Endothelial cell of umbilical vein (primary cell): Measurements from ENCODE around the gene PDE10A. TPM values are rescaled to one million over a fixed set of nuclear protein-coding genes. Genes with fewer than 3 reads are reported as not detected.

ENCODE experiments used
- BruUV-seq: library from RNA; stranded (reverse); fragments of 400-500 nt; replicated peaks from 2 replicates; lab custom pipeline; 2021; lab: Mats Ljungman, UMichigan
- CTCF ChIA-PET: fragments of 300-600, 350-600 bp; sonication (Branson Sonifier 250); formaldehyde crosslinking; loops from one replicate; lab custom pipeline; 2021; ENCODE audit warnings: antibody characterized with exemption, inconsistent platforms; lab: Charles Lee
- POLR2A ChIA-PET: fragments of 300-600, 350-600 bp; sonication (Branson Sonifier 250); formaldehyde crosslinking; loops from one replicate; lab custom pipeline; 2021; ENCODE audit warnings: antibody characterized with exemption, inconsistent platforms; lab: Charles Lee
- DNase-seq: peaks from one replicate; pipeline ENCODE4 v3.0.0-alpha.2; 2011; ENCODE audit warnings: low read depth, low spot score
- FAIRE-seq: peaks from 2 replicates; lab custom pipeline; 2011; peaks lifted over from hg19 to GRCh38; lab: Jason Lieb, UNC
- H2AFZ ChIP-seq: 2 replicates; pipeline ENCODE4 v1.6.0; 2012; ENCODE audit warnings: low read depth, low read length, control low read depth, inconsistent platforms
- H3K27ac ChIP-seq: 2 replicates; pipeline ENCODE4 v1.5.1; 2011; ENCODE audit warnings: low read depth, mild to moderate bottlenecking, control low read depth, low read length, moderate library complexity; ENCODE audit not compliant: insufficient read depth
- H3K27me3 ChIP-seq, 2 experiments: 2 replicates each; pipeline versions ENCODE4 v1.6.0 to v1.6.1; 2011; ENCODE audit warnings: low read length in 2 of 2, mixed read lengths in 1 of 2; ENCODE audit not compliant: control insufficient read depth in 2 of 2, insufficient read depth in 2 of 2
- H3K36me3 ChIP-seq, 2 experiments: 2 replicates in 1 of 2; 3 replicates in 1 of 2; pipeline ENCODE4 v1.5.1; 2011; ENCODE audit warnings: low read length in 2 of 2, mild to moderate bottlenecking in 1 of 2, moderate library complexity in 1 of 2; ENCODE audit not compliant: control insufficient read depth in 2 of 2, insufficient read depth in 2 of 2; ENCODE audit errors: extremely low read depth in 1 of 2
- H3K4me1 ChIP-seq: 3 replicates; pipeline ENCODE4 v1.5.1; 2011; ENCODE audit warnings: mild to moderate bottlenecking, low read length; ENCODE audit not compliant: control insufficient read depth, insufficient read depth; ENCODE audit errors: extremely low read depth
- H3K4me2 ChIP-seq: 2 replicates; pipeline ENCODE4 v1.6.1; 2011; ENCODE audit warnings: low read length, control low read depth, mixed read lengths; ENCODE audit not compliant: insufficient read depth
- H3K4me3 ChIP-seq, 3 experiments: fragments of 200-600 bp in 1 of 3; sonication (generic), shearing (Covaris generic) in 1 of 3; replicated peaks in 1 of 3; 2 replicates each; pipeline ENCODE4 v1.5.1; 2011 to 2016; ENCODE audit warnings: control low read depth in 3 of 3, low read length in 3 of 3, mild to moderate bottlenecking in 2 of 3, inconsistent platforms in 1 of 3, low read depth in 1 of 3, moderate library complexity in 1 of 3; ENCODE audit not compliant: insufficient read depth in 1 of 3
- H3K79me2 ChIP-seq: 2 replicates; pipeline ENCODE4 v1.6.0; 2012; ENCODE audit warnings: low read length, inconsistent platforms; ENCODE audit not compliant: control insufficient read depth, insufficient read depth
- H3K9ac ChIP-seq: replicated peaks from 2 replicates; pipeline ENCODE3; 2011; ENCODE audit warnings: low read length, control low read depth; ENCODE audit not compliant: insufficient read depth; ENCODE audit errors: extremely low read depth
- H3K9me1 ChIP-seq: replicated peaks from 3 replicates; pipeline ENCODE4 v1.6.0; 2011; ENCODE audit warnings: mild to moderate bottlenecking, low read length; ENCODE audit not compliant: control insufficient read depth, insufficient read depth; ENCODE audit errors: extremely low read depth
- H3K9me3 ChIP-seq: replicated peaks from 2 replicates; pipeline ENCODE4 v1.5.1; 2012; ENCODE audit warnings: low read length, inconsistent platforms; ENCODE audit not compliant: control insufficient read depth, insufficient read depth
- H4K20me1 ChIP-seq: replicated peaks from 2 replicates; pipeline ENCODE3; 2011; ENCODE audit warnings: mild to moderate bottlenecking, low read length; ENCODE audit not compliant: control insufficient read depth, insufficient read depth; ENCODE audit errors: extremely low read depth
- EZH2 ChIP-seq: IDR thresholded peaks from 2 replicates; pipeline ENCODE4 v1.6.1; 2012; ENCODE audit warnings: borderline replicate concordance, low read depth, mild to moderate bottlenecking, moderate library complexity, low read length, inconsistent platforms; ENCODE audit not compliant: severe bottlenecking
- FOS ChIP-seq: IDR thresholded peaks from 2 replicates; pipeline ENCODE4 v1.6.1; 2011; ENCODE audit warnings: mild to moderate bottlenecking, low read length, moderate library complexity, borderline replicate concordance; ENCODE audit not compliant: insufficient read depth
- GATA2 ChIP-seq: IDR thresholded peaks from 2 replicates; pipeline ENCODE4 v1.7.0; 2011; ENCODE audit warnings: low read depth, mild to moderate bottlenecking, moderate library complexity, mixed read lengths, low read length; ENCODE audit not compliant: insufficient read length, insufficient read depth
- JUN ChIP-seq: IDR thresholded peaks from 2 replicates; pipeline ENCODE4 v1.6.1; 2011; ENCODE audit warnings: borderline replicate concordance, low read depth; ENCODE audit not compliant: insufficient read length, insufficient read depth
- MYC ChIP-seq: IDR thresholded peaks from one replicate; pipeline ENCODE4 v1.6.1; 2011; ENCODE audit warnings: mild to moderate bottlenecking, low read depth, low read length
- POLR2A ChIP-seq: IDR thresholded peaks from 2 replicates; pipeline ENCODE4 v1.6.1; 2012; ENCODE audit warnings: low read depth, mild to moderate bottlenecking, control low read depth, low read length
- POLR2AphosphoS5 ChIP-seq: IDR thresholded peaks from 2 replicates; pipeline ENCODE4 v1.6.1; 2012; ENCODE audit warnings: low read depth, mild to moderate bottlenecking, control low read depth, low read length, moderate library complexity; ENCODE audit not compliant: insufficient read depth
- dilution Hi-C: fragments of 300-500 bp; cut with MboI; formaldehyde crosslinking; loops from one replicate; pipeline ENCODE4 v1.15.0; 2019; ENCODE audit warnings: low sequenced_read_pairs; ENCODE audit not compliant: extremely low pct_ligation_motif_present
- intact Hi-C: fragments of 100-400 bp; cut with micrococcal nuclease; formaldehyde crosslinking; loops from one replicate; pipeline ENCODE4 v1.10.0; 2022
- polyA plus RNA-seq, 4 experiments: library from polyadenylated mRNA; depleted of rRNA in 3 of 4; stranded (reverse) in 3 of 4; unstranded in 1 of 4; fragments of >200 nt; gene quantifications; 2 replicates each; pipeline versions ENCODE4 v1.2.1 to v1.2.3, GENCODE V29; 2011 to 2012; ENCODE audit warnings: missing spikeins in 1 of 4
- total RNA-seq: library from RNA; stranded (reverse); gene quantifications from 2 replicates; pipeline ENCODE4 v1.2.3, GENCODE V29; 2021
- TF ChIP-seq, protein P1 (sequence below), 2 donors: IDR thresholded peaks; 1 replicate in 1 of 2; 2 replicates in 1 of 2; pipeline ENCODE4 v1.5.1; 2011; ENCODE audit warnings: low read length in 2 of 2, mild to moderate bottlenecking in 2 of 2, moderate library complexity in 2 of 2, control low read depth in 1 of 2, inconsistent platforms in 1 of 2, low read depth in 1 of 2; ENCODE audit not compliant: insufficient read depth in 1 of 2; ENCODE audit errors: extremely low read depth in 1 of 2
- TF ChIP-seq, protein P2 (sequence below): IDR thresholded peaks from 2 replicates; pipeline ENCODE4 v1.6.1; 2011; ENCODE audit not compliant: insufficient read depth, insufficient read length

Gene PDE10A
- total and polyA plus RNA-seq, 2 donors (not counting 3 experiments of a cell fraction or from before 2014, with no cell fraction given): 0.86 to 2.9 TPM

DNA sequence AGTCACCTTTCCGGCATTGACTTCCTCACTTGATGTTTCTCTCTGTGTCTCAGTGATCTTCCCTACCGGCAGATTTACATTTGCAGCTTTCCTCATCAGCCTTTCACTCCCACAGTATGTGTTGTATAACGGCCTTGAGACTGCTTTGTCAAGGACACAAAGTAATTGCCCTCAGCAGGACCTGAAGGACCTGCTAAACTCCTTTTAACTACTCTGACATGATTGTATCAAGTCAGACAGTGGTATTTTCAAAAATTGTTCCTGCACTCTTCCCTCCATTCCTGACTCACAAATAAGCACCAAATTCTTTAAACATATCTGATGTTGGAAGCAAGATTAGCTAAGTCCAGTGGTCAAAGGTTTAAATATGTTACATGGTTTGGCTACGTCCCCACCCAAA, 62.4 kb downstream of the PDE10A start:
- ChIA-PET POLR2A (no interaction called here), CTCF (interaction anchor here (0.6 kb wide), 1 partner anchor 16 kb away, joined by 3 read pairs; no protein-coding TSS in a partner anchor)
- FAIRE-seq (no peak), DNase-seq (no peak)
- no peak overlapping the region for H2AFZ ChIP-seq
- no peaks in the 10 kb centered on the region for H3K9me3 ChIP-seq
- H3K9ac ChIP-seq: no peak overlapping the region
- no peak overlapping the region for H3K4me3 ChIP-seq
- no peaks in the 10 kb centered on the region for H3K9me1 ChIP-seq
- TF ChIP-seq, protein P1, sequence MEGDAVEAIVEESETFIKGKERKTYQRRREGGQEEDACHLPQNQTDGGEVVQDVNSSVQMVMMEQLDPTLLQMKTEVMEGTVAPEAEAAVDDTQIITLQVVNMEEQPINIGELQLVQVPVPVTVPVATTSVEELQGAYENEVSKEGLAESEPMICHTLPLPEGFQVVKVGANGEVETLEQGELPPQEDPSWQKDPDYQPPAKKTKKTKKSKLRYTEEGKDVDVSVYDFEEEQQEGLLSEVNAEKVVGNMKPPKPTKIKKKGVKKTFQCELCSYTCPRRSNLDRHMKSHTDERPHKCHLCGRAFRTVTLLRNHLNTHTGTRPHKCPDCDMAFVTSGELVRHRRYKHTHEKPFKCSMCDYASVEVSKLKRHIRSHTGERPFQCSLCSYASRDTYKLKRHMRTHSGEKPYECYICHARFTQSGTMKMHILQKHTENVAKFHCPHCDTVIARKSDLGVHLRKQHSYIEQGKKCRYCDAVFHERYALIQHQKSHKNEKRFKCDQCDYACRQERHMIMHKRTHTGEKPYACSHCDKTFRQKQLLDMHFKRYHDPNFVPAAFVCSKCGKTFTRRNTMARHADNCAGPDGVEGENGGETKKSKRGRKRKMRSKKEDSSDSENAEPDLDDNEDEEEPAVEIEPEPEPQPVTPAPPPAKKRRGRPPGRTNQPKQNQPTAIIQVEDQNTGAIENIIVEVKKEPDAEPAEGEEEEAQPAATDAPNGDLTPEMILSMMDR (IDR thresholded peaks at IDR 0.05; ENCODE audit: extremely low read depth in 1 of 2, insufficient read depth in 1 of 2, low read depth in 1 of 2, low read length in 2 of 2): no peak
- TF ChIP-seq JUN: no peak
- TF ChIP-seq POLR2A: no peak
- no peak for TF ChIP-seq MYC
- no peak for TF ChIP-seq POLR2AphosphoS5
- TF ChIP-seq GATA2: no peak
- TF ChIP-seq EZH2: no peak
- TF ChIP-seq, protein P2, sequence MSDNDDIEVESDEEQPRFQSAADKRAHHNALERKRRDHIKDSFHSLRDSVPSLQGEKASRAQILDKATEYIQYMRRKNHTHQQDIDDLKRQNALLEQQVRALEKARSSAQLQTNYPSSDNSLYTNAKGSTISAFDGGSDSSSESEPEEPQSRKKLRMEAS: no peak
- TF ChIP-seq FOS: no peak
- no peaks in the 10 kb centered on the region for H3K4me1 ChIP-seq
- no peaks in the 10 kb centered on the region for H3K36me3 ChIP-seq
- H3K4me2 ChIP-seq: no peak overlapping the region
- intact Hi-C loops (no loop called here), dilution Hi-C loops (no loop called here)
- no peaks in the 10 kb centered on the region for H3K79me2 ChIP-seq
- H3K27ac ChIP-seq: no peak overlapping the region
- no peaks in the 10 kb centered on the region for H4K20me1 ChIP-seq
- no peaks in the 10 kb centered on the region for H3K27me3 ChIP-seq
- no TSS peak for BruUV-seq
